GM23338 (cell line): ENCODE results near the gene NRIP3. TPM values are rescaled to one million over a fixed set of nuclear protein-coding genes. Genes with fewer than 3 reads are reported as not detected.

ENCODE experiments used
- ATAC-seq: fragments of 200-7000 bp; cut with Tn5 transposase; 3 replicates; pipeline ENCODE4 v1.9.1; 2020
- DNase-seq: peaks from one replicate; pipeline ENCODE4 v3.0.0-alpha.2; 2015; ENCODE audit warnings: low spot score
- H2AFZ ChIP-seq: fragments of 200-600 bp; sonication (generic); 2 replicates; pipeline ENCODE4 v1.8.0; 2016; ENCODE audit warnings: antibody characterized with exemption, mild to moderate bottlenecking, moderate library complexity
- H3F3A ChIP-seq: fragments of 200-600 bp; sonication (generic); replicated peaks from 2 replicates; pipeline ENCODE4 v1.8.0; 2017; ENCODE audit warnings: antibody characterized with exemption, mixed run types, low read depth
- H3K27ac ChIP-seq: fragments of 200-600 bp; sonication (generic); 2 replicates; pipeline ENCODE4 v1.6.1; 2016; ENCODE audit warnings: low read depth
- H3K27me3 ChIP-seq: fragments of 200-600 bp; sonication (generic); 2 replicates; pipeline ENCODE4 v1.8.0; 2016; ENCODE audit warnings: mild to moderate bottlenecking, mixed run types, moderate library complexity; ENCODE audit not compliant: insufficient read depth
- H3K36me3 ChIP-seq: fragments of 200-600 bp; sonication (generic); 2 replicates; pipeline ENCODE4 v1.8.0; 2016; ENCODE audit warnings: mild to moderate bottlenecking; ENCODE audit not compliant: insufficient read depth
- H3K4me1 ChIP-seq: fragments of 200-600 bp; sonication (generic); 2 replicates; pipeline ENCODE4 v1.8.0; 2016; ENCODE audit warnings: mild to moderate bottlenecking, moderate library complexity; ENCODE audit not compliant: insufficient read depth
- H3K4me2 ChIP-seq: fragments of 200-600 bp; sonication (generic); 2 replicates; pipeline ENCODE4 v1.7.1; 2017; ENCODE audit warnings: mixed run types
- H3K4me3 ChIP-seq: fragments of 200-600 bp; sonication (generic); 2 replicates; pipeline ENCODE4 v1.6.1; 2016; ENCODE audit warnings: mixed run types
- H3K79me2 ChIP-seq: fragments of 200-600 bp; sonication (generic); replicated peaks from 2 replicates; pipeline ENCODE4 v1.8.0; 2017; ENCODE audit warnings: mild to moderate bottlenecking; ENCODE audit not compliant: insufficient read depth
- H3K9me2 ChIP-seq: fragments of 200-600 bp; sonication (generic); 2 replicates; pipeline ENCODE4 v1.8.0; 2017; ENCODE audit not compliant: insufficient read depth
- H4K20me1 ChIP-seq: fragments of 200-600 bp; sonication (generic); replicated peaks from 2 replicates; pipeline ENCODE4 v1.8.0; 2017; ENCODE audit warnings: mild to moderate bottlenecking; ENCODE audit not compliant: insufficient read depth
- H3K27ac Mint-ChIP-seq: 2 replicates; pipeline ENCODE4 v1.8.0; 2020; ENCODE audit warnings: inconsistent platforms, mild to moderate bottlenecking, moderate library complexity, mixed read lengths
- H3K27me3 Mint-ChIP-seq: 3 replicates; pipeline ENCODE4 v1.8.0; 2022; ENCODE audit warnings: low read depth, mild to moderate bottlenecking, moderate library complexity, mixed read lengths, inconsistent platforms; ENCODE audit not compliant: insufficient read depth, poor library complexity
- H3K36me3 Mint-ChIP-seq: 3 replicates; pipeline ENCODE4 v1.8.0; 2021; ENCODE audit warnings: low read depth, mild to moderate bottlenecking, inconsistent platforms, moderate library complexity, mixed read lengths
- H3K4me1 Mint-ChIP-seq: 3 replicates; pipeline ENCODE4 v1.8.0; 2020; ENCODE audit warnings: mild to moderate bottlenecking, inconsistent platforms, mixed read lengths
- H3K4me3 Mint-ChIP-seq: 3 replicates; pipeline ENCODE4 v1.8.0; 2021; ENCODE audit warnings: moderate library complexity, mild to moderate bottlenecking, inconsistent platforms, mixed read lengths
- H3K9me3 Mint-ChIP-seq: 3 replicates; pipeline ENCODE4 v1.8.0; 2020; ENCODE audit warnings: moderate library complexity, mild to moderate bottlenecking, inconsistent platforms, mixed read lengths
- CREB1 ChIP-seq: fragments of 250-450 bp; sonication (Bioruptor Pico); IDR thresholded peaks from 2 replicates; pipeline ENCODE4 v1.5.0; 2020; ENCODE audit warnings: low read depth, mild to moderate bottlenecking, moderate library complexity
- EZH2 ChIP-seq: fragments of 200-600 bp; sonication (generic); IDR thresholded peaks from one replicate; pipeline ENCODE4 v1.8.0; 2017; ENCODE audit warnings: antibody characterized with exemption, mild to moderate bottlenecking, low read depth; ENCODE audit not compliant: unreplicated experiment
- JUNB ChIP-seq: IDR thresholded peaks from one replicate; pipeline ENCODE4 v1.6.1; 2016; ENCODE audit warnings: antibody characterized with exemption; ENCODE audit not compliant: unreplicated experiment
- POLR2AphosphoS5 ChIP-seq: IDR thresholded peaks from 2 replicates; pipeline ENCODE4 v1.6.1; 2016; ENCODE audit warnings: antibody characterized with exemption, low read depth
- STAT1 ChIP-seq: IDR thresholded peaks from one replicate; pipeline ENCODE4 v1.6.1; 2016; ENCODE audit warnings: antibody characterized with exemption; ENCODE audit not compliant: unreplicated experiment
- ZNF114 ChIP-seq: fragments of 250-450 bp; sonication (Bioruptor Pico); IDR thresholded peaks from 2 replicates; pipeline ENCODE4 v1.5.0; 2020; ENCODE audit warnings: mild to moderate bottlenecking, moderate library complexity
- ZNF331 ChIP-seq: fragments of 250-450 bp; sonication (Bioruptor Pico); IDR thresholded peaks from 2 replicates; pipeline ENCODE4 v1.5.0; 2020; ENCODE audit warnings: low read depth, mild to moderate bottlenecking, moderate library complexity
- polyA plus RNA-seq: library from polyadenylated mRNA; unstranded; fragments of >200 nt; fragmentation: Nextera tagmentation; extraction: Ambion mirVana; gene quantifications from 2 replicates; pipeline ENCODE4 v1.2.1, GENCODE V29; 2016
- total RNA-seq: library from RNA; depleted of rRNA; stranded (reverse); fragments of >200 nt; shearing (Covaris generic); gene quantifications from 2 replicates; pipeline ENCODE4 v1.2.3, GENCODE V29; 2014
- TF ChIP-seq, protein P1 (sequence below): IDR thresholded peaks from one replicate; pipeline ENCODE4 v1.6.1; 2018; ENCODE audit warnings: antibody characterized with exemption; ENCODE audit not compliant: unreplicated experiment
- TF ChIP-seq, protein P2 (sequence below): IDR thresholded peaks from 2 replicates; pipeline ENCODE4 v1.6.1; 2016; ENCODE audit warnings: antibody characterized with exemption
- TF ChIP-seq, protein P3 (sequence below): fragments of 250-450 bp; sonication (Bioruptor Pico); IDR thresholded peaks from 2 replicates; pipeline ENCODE4 v1.5.0; 2020; ENCODE audit warnings: mild to moderate bottlenecking, moderate library complexity

The NRIP3 gene
- total and polyA plus RNA-seq, 2 experiments from 2014 or later, result 3.0 to 7.9 TPM

DNA sequence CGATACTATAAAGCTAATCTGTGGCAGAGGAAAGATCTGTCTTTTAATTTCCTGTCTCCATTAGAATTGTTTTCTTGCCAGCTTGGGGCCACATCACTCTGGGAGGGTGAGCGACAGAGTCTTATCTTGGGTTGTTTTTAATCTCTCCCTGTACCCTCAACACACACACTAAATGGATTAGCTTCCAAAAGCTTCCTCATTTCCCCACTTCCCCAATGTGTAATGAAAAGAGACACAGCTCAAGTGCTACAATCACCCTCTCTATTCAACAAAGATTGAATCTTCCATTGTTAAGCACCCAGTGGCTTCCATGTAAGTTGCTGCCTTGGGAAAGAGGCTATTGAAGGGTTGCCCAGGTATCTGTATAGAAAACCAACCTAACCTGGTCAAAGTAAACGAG, 54.9 kb downstream of the NRIP3 start (continued):
- no peak for TF ChIP-seq STAT1
- TF ChIP-seq ZNF331 (CRISPR knock-in tag), result no peak
- no peak for TF ChIP-seq ZNF114

DNA sequence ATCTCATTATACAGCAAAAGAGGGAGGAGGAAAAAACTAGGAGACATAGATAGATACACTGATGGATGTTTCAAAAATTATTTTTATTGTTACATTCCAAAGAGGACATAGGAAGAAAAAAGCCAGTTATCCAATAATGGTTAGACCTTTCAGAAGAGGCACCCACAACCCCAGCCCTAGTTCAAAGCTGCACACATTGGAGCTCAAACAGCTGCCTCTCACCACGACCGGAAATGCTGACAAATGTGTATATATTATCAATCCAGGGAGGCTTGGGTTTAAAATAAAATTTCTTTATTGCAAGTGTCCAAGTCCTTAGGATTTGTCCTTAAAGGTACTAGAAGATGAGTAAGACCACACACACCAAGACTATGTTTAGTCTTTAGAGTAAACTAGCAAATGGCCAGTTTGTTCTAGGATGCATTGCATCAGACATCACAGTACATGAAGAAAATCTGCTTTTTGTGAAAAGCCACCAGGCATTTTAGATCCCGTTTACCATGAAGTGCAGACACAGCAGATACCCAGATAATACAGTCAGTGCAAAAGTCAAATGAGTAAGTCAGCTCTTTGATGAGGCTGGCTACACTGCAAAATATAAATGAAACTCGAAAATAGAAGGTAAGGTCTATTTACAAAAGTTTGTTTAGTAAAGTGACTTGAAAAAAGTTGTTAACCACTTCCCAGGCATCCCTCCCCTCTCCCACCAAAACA, 56.4 kb downstream of the NRIP3 start:
- Histone ChIP-seq H2AFZ (no peak overlapping the region), H4K20me1 (no peaks in the 10 kb centered on the region), H3K27ac (no peak overlapping the region), H3K36me3 (no peaks in the 10 kb centered on the region), H3K79me2 (no peaks in the 10 kb centered on the region), H3K4me2 (no peak overlapping the region), H3F3A (no peaks in the 10 kb centered on the region), H3K9me2 (no peaks in the 10 kb centered on the region), H3K4me3 (no peak overlapping the region), H3K27me3 (no peaks in the 10 kb centered on the region), H3K4me1 (no peaks in the 10 kb centered on the region)
- Mint-ChIP-seq H3K27ac (no peak overlapping the region; the same call in 1 of the 2 replicates), H3K4me1 (peaks cover 4% of the 10 kb centered on the region; the same call in 2 of the 3 replicates), H3K27me3 (no peaks in the 10 kb centered on the region), H3K9me3 (no peaks in the 10 kb centered on the region), H3K4me3 (no peak overlapping the region), H3K36me3 (no peaks in the 10 kb centered on the region; the same call in 1 of the 3 replicates)
- ATAC-seq (no peak), DNase-seq (no peak)
- TF ChIP-seq, protein P1, sequence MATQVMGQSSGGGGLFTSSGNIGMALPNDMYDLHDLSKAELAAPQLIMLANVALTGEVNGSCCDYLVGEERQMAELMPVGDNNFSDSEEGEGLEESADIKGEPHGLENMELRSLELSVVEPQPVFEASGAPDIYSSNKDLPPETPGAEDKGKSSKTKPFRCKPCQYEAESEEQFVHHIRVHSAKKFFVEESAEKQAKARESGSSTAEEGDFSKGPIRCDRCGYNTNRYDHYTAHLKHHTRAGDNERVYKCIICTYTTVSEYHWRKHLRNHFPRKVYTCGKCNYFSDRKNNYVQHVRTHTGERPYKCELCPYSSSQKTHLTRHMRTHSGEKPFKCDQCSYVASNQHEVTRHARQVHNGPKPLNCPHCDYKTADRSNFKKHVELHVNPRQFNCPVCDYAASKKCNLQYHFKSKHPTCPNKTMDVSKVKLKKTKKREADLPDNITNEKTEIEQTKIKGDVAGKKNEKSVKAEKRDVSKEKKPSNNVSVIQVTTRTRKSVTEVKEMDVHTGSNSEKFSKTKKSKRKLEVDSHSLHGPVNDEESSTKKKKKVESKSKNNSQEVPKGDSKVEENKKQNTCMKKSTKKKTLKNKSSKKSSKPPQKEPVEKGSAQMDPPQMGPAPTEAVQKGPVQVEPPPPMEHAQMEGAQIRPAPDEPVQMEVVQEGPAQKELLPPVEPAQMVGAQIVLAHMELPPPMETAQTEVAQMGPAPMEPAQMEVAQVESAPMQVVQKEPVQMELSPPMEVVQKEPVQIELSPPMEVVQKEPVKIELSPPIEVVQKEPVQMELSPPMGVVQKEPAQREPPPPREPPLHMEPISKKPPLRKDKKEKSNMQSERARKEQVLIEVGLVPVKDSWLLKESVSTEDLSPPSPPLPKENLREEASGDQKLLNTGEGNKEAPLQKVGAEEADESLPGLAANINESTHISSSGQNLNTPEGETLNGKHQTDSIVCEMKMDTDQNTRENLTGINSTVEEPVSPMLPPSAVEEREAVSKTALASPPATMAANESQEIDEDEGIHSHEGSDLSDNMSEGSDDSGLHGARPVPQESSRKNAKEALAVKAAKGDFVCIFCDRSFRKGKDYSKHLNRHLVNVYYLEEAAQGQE, result no peak
- TF ChIP-seq STAT1 (no peak), POLR2AphosphoS5 (no peak), EZH2 (no peak), CREB1 (no peak), ZNF331 (CRISPR knock-in tag) (no peak), ZNF114 (no peak), JUNB (no peak)
- TF ChIP-seq, protein P2, sequence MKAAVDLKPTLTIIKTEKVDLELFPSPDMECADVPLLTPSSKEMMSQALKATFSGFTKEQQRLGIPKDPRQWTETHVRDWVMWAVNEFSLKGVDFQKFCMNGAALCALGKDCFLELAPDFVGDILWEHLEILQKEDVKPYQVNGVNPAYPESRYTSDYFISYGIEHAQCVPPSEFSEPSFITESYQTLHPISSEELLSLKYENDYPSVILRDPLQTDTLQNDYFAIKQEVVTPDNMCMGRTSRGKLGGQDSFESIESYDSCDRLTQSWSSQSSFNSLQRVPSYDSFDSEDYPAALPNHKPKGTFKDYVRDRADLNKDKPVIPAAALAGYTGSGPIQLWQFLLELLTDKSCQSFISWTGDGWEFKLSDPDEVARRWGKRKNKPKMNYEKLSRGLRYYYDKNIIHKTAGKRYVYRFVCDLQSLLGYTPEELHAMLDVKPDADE, result no peak
- TF ChIP-seq, protein P3, sequence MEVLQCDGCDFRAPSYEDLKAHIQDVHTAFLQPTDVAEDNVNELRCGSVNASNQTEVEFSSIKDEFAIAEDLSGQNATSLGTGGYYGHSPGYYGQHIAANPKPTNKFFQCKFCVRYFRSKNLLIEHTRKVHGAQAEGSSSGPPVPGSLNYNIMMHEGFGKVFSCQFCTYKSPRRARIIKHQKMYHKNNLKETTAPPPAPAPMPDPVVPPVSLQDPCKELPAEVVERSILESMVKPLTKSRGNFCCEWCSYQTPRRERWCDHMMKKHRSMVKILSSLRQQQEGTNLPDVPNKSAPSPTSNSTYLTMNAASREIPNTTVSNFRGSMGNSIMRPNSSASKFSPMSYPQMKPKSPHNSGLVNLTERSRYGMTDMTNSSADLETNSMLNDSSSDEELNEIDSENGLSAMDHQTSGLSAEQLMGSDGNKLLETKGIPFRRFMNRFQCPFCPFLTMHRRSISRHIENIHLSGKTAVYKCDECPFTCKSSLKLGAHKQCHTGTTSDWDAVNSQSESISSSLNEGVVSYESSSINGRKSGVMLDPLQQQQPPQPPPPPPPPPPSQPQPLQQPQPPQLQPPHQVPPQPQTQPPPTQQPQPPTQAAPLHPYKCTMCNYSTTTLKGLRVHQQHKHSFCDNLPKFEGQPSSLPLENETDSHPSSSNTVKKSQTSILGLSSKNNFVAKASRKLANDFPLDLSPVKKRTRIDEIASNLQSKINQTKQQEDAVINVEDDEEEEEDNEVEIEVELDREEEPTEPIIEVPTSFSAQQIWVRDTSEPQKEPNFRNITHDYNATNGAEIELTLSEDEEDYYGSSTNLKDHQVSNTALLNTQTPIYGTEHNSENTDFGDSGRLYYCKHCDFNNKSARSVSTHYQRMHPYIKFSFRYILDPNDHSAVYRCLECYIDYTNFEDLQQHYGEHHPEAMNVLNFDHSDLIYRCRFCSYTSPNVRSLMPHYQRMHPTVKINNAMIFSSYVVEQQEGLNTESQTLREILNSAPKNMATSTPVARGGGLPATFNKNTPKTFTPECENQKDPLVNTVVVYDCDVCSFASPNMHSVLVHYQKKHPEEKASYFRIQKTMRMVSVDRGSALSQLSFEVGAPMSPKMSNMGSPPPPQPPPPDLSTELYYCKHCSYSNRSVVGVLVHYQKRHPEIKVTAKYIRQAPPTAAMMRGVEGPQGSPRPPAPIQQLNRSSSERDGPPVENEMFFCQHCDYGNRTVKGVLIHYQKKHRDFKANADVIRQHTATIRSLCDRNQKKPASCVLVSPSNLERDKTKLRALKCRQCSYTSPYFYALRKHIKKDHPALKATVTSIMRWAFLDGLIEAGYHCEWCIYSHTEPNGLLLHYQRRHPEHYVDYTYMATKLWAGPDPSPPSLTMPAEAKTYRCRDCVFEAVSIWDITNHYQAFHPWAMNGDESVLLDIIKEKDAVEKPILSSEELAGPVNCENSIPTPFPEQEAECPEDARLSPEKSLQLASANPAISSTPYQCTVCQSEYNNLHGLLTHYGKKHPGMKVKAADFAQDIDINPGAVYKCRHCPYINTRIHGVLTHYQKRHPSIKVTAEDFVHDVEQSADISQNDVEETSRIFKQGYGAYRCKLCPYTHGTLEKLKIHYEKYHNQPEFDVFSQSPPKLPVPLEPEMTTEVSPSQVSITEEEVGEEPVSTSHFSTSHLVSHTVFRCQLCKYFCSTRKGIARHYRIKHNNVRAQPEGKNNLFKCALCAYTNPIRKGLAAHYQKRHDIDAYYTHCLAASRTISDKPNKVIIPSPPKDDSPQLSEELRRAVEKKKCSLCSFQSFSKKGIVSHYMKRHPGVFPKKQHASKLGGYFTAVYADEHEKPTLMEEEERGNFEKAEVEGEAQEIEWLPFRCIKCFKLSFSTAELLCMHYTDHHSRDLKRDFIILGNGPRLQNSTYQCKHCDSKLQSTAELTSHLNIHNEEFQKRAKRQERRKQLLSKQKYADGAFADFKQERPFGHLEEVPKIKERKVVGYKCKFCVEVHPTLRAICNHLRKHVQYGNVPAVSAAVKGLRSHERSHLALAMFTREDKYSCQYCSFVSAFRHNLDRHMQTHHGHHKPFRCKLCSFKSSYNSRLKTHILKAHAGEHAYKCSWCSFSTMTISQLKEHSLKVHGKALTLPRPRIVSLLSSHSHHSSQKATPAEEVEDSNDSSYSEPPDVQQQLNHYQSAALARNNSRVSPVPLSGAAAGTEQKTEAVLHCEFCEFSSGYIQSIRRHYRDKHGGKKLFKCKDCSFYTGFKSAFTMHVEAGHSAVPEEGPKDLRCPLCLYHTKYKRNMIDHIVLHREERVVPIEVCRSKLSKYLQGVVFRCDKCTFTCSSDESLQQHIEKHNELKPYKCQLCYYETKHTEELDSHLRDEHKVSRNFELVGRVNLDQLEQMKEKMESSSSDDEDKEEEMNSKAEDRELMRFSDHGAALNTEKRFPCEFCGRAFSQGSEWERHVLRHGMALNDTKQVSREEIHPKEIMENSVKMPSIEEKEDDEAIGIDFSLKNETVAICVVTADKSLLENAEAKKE (CRISPR knock-in tag), result no peak
